Activated CD4-positive, CD25-positive, alpha-beta regulatory T cell (primary cell): ENCODE measurements around the gene PRKCQ.
A peak's percentile ranks its signal among the peaks of the same experiment; 100 is the strongest.
"Not testable (repeated sequence)": the region's sequence is repeated elsewhere in the genome, so short reads cannot be mapped to it uniquely, and the experiment has no call there.

Experiments used
- DNase-seq, 4 experiments: peaks; one replicate each; lab custom pipeline; 2025; lab: John Stamatoyannopoulos, UW

The PRKCQ gene

GRCh38 chr10:6455592-6455991 lies 124.5 kb downstream of the PRKCQ start:
- no peak for DNase-seq

- DNase-seq: no peak
Observed at GRCh38 chr10:6446711-6447110, 133.4 kb downstream of the PRKCQ start.

GRCh38 chr10:6445671-6446316 lies 134.3 kb downstream of the PRKCQ start:
- DNase-seq: peak; percentile 6 to 21 (median 18)

- not testable (repeated sequence) for DNase-seq
Observed at GRCh38 chr10:6439875-6440274, 140.2 kb downstream of the PRKCQ start.

- no peak for DNase-seq
Observed at GRCh38 chr10:6431861-6432260, 148.2 kb downstream of the PRKCQ start.

GRCh38 chr10:6431186-6431585 lies 148.9 kb downstream of the PRKCQ start:
- no peak for DNase-seq

- DNase-seq: no peak
Observed at GRCh38 chr10:6430423-6430980, 149.6 kb downstream of the PRKCQ start.

GRCh38 chr10:6427357-6427959 lies 152.6 kb downstream of the PRKCQ start:
- no peak for DNase-seq

GRCh38 chr10:6426317-6426716 lies 153.8 kb downstream of the PRKCQ start:
- DNase-seq: no peak

- DNase-seq: no peak
Observed at GRCh38 chr10:6423413-6424170, 156.5 kb downstream of the PRKCQ start.

- DNase-seq: no peak
Observed at GRCh38 chr10:6423004-6423403, 157.1 kb downstream of the PRKCQ start.

GRCh38 chr10:6418613-6419216 lies 161.4 kb downstream of the PRKCQ start:
- DNase-seq: no peak

GRCh38 chr10:6418167-6418566 lies 161.9 kb downstream of the PRKCQ start:
- DNase-seq: no peak

GRCh38 chr10:6416892-6417512 lies 163.1 kb downstream of the PRKCQ start:
- DNase-seq: no peak

- DNase-seq: no peak
Observed at GRCh38 chr10:6411436-6411835, 168.6 kb downstream of the PRKCQ start.

- no peak for DNase-seq
Observed at GRCh38 chr10:6410830-6411229, 169.2 kb downstream of the PRKCQ start.

GRCh38 chr10:6409971-6410643 lies 170.0 kb downstream of the PRKCQ start:
- DNase-seq: peak in 1 of 4 experiments; percentile 22

- DNase-seq: no peak
Observed at GRCh38 chr10:6408799-6409198, 171.3 kb downstream of the PRKCQ start.

GRCh38 chr10:6407034-6407721 lies 172.9 kb downstream of the PRKCQ start:
- DNase-seq: no peak

- DNase-seq: no peak
Observed at GRCh38 chr10:6406220-6407033, 173.6 kb downstream of the PRKCQ start.
